Astrocyte of the cerebellum (primary cell): ENCODE data around the gene PXDC1.

Experiments
- DNase-seq: peaks from one replicate; pipeline ENCODE4 v3.0.0-alpha.2; 2011; ENCODE audit warnings: low read depth
- H3K4me3 ChIP-seq: 2 replicates; pipeline ENCODE4 v1.5.1; 2011; ENCODE audit warnings: mild to moderate bottlenecking, low read depth, low read length, moderate library complexity
- in situ Hi-C: cut with HindIII; loops from 2 replicates; pipeline ENCODE4 v1.10.0; 2017; ENCODE audit warnings: low sequenced_read_pairs
- TF ChIP-seq, protein P1 (sequence below): IDR thresholded peaks from 2 replicates; pipeline ENCODE4 v1.5.1; 2012; ENCODE audit warnings: low read length, low read depth, moderate library complexity, mild to moderate bottlenecking; ENCODE audit errors: missing control alignments

PXDC1 gene, protein sequence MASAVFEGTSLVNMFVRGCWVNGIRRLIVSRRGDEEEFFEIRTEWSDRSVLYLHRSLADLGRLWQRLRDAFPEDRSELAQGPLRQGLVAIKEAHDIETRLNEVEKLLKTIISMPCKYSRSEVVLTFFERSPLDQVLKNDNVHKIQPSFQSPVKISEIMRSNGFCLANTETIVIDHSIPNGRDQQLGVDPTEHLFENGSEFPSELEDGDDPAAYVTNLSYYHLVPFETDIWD

DNA sequence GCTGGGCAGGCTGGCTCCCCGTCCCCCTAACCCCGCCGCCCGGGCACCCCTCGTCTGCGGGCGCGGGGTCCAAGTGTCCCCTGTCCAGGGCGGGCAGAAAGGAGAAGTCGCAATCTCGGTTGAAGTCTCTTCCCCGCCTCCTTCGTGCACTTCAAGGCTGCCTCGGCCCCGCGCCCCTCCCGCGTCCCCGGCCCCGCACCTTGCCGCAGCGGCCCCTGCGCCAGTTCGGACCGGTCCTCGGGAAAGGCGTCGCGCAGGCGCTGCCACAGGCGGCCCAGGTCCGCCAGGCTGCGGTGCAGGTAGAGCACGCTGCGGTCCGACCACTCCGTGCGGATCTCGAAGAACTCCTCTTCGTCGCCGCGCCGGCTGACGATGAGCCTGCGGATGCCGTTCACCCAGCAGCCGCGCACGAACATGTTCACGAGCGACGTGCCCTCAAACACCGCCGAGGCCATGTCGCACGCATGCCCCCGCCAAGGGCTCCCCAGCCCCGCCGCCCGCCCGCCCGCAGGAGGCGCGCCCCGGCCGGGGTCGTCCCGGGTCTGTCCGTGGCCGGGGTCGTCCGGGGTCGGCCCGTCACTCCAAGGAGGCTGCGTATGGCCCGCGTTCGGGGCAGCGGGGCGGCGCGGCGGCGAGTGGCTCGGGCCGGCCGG lies at the start of gene PXDC1:
PXDC1 (minus strand) TSS at position 637 of the 653 bp plus-strand sequence; CDS start at position 455, 182 bp downstream.
- H3K4me3 ChIP-seq, result peak within 1 kb of the TSS; percentile 82
- in situ Hi-C loops, result no loop called here
- no peak for DNase-seq
- TF ChIP-seq, protein P1, sequence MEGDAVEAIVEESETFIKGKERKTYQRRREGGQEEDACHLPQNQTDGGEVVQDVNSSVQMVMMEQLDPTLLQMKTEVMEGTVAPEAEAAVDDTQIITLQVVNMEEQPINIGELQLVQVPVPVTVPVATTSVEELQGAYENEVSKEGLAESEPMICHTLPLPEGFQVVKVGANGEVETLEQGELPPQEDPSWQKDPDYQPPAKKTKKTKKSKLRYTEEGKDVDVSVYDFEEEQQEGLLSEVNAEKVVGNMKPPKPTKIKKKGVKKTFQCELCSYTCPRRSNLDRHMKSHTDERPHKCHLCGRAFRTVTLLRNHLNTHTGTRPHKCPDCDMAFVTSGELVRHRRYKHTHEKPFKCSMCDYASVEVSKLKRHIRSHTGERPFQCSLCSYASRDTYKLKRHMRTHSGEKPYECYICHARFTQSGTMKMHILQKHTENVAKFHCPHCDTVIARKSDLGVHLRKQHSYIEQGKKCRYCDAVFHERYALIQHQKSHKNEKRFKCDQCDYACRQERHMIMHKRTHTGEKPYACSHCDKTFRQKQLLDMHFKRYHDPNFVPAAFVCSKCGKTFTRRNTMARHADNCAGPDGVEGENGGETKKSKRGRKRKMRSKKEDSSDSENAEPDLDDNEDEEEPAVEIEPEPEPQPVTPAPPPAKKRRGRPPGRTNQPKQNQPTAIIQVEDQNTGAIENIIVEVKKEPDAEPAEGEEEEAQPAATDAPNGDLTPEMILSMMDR, result no peak

DNA sequence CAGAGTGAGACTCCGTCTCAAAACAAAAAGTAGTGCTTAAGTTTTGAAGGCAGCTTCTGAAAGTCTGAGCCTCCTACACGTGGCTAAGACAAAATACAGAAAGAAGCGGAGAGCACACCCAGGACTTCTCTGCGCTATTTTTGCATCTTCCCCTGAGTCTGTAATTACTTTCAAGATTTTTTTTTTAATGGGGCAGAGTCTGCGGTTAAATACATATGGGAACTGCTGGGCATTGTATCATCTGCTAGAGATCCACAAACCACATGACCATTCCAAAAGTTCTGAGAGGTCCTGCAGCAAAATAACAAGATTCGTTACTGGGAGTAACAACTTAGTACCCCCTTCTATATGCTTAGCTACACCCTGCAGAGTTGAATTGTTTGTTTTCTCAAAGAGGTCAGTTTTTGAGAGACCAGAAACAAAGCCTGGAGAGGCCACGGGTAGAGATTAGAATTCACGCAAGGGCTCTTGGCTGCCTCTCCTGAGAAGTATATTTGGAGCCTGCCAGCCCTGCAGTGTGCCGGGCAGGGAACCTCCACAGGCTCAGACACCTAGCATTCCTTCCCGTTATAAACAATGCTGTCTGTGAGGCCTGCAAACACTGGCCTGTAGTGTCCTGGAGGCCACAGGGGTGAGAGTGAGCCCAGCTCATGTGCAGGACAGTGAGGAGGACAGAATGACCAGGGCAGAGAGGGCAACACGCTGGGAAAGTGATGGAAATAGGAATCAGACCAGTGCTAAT lies 49.5 kb upstream of the PXDC1 start:
- in situ Hi-C loops, result no loop called here
- H3K4me3 ChIP-seq, result no peak overlapping the region
- no peak for DNase-seq
- TF ChIP-seq, protein P1, result no peak

DNA sequence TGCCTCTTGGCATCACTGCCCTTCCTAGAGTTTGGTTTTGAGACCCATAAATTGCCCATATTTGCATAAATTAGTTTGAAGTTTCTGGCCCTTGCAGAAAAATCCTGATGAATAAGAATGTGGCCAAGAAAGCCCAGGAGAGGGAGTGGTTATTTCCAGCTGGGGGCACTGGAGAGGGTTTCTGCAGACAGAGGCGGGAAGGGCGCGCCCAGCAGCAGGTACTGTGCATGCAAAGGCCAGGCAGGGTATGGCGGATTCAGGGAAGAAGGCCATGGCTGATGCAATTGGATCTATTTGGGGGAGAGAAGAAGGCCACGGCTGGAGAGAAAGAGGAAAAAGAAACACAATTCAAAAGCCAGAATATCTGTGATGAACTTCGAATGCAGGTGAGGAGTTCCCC lies 48.2 kb upstream of the PXDC1 start:
- in situ Hi-C loops, result no loop called here
- no peak overlapping the region for H3K4me3 ChIP-seq
- TF ChIP-seq, protein P1, result no peak

DNA sequence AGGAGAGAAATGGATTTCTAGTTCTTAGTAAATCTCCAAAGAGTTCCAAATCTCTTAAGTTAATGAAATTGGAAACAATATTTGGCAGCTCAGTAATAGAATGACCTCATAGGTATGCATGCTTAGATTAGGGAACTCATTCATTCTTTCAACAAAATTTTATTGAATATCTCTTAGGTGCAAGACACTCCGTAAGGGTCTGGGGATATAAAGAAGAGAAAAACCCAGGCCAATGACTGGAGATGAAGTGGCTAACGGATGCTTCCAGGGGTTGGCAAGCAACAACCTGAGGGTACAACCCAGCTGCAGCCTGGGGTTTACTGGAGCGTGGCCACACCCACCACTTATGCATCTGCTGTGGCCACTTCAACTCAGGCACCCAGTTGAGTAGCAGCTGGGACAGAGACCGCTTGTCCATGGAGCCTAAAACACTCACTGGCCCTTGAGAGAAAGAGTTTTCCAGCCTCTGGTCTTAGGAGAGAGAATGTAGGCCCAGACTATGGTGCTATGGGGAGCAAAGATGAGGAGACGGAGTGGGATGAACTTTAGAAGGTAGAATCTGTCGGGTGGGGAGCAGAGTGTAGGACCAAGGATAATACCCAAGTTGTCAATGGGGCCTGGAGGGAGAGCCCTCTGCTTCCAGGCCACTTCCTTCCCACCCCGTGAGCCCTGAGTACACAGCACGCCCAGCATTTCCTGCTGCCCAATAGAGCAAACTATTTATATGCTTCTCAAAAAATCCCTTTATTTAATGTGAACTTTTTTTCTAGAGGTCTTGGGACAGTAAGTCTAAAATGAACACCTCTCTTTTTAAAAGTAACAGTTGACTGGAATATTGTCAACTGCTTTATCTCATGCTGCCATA lies 46.8 kb upstream of the PXDC1 start:
- TF ChIP-seq, protein P1, result no peak
- in situ Hi-C loops, result no loop called here
- DNase-seq, result no peak
- no peak overlapping the region for H3K4me3 ChIP-seq

More for the DNA sequence above, 48.2 kb upstream of the PXDC1 start:
- no peak for DNase-seq

DNA sequence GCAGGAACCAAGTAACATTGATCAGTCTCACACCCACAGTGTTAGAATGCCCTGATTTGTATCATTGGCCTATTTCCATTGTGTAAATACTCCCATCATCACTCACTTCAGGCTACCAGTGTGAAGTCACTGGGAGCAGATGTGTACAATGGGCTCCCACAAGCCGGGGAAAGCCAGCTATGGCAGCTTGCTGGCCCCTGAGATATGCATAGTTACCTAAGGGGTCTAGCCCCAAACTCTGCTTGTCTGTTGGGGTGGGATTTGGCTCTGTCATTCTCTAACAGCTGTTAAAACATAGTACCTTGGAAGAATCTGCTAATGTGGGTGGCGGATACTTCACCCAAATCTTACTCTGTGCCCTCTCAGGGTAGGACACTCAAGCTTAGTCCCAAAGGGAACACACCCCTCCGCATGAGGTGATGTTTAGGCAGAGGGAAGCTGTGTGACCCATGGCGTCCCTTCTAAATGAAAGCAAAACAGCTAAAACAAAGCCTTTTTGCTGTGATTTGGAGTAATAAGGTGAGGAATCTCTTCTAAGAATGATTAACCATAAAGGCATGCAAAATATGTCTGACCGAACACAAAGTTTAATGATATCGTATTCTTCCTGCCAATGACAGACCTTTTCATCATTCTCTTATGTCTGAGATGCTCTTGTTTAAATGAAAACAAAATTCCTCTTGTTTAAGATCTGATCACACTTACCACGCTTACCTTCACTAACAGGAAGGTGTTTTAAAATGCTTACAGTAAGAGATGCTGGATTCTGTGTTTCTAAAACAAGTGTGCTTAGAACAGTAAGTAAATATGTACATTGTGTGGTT lies 45.9 kb upstream of the PXDC1 start:
- H3K4me3 ChIP-seq, result no peak overlapping the region
- peak; percentile 76 for DNase-seq
- TF ChIP-seq, protein P1, result no peak

More for the DNA sequence above, 45.9 kb upstream of the PXDC1 start:
- in situ Hi-C loops, result no loop called here
